ENCODE measurements around the gene SFT2D1. TPM values are rescaled to one million over a fixed set of nuclear protein-coding genes. Genes with fewer than 3 reads are reported as not detected.

The SFT2D1 gene
- total RNA-seq, 1 donor from 2014 or later, result 19.3 TPM

DNA sequence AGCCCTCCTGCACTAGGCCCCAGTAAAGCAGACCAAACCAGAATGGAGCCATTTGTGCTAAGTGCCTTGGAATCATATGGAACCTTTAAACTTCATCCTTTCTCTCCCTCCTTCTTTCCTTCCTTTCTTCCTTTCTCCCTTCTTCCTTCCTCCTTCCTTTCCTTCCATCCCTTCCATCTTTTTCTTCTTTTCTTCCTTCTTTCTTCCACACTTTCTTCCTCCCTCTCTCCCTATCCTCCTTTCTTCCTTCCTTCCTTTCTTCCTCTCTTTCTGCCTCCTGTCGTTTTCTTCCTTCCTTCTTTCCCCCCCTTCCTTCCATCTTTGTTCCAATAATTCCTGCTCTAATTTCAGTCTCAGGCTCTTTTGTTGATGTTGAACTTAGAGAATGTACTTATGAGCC, 11.2 kb upstream of the SFT2D1 start:
- Histone ChIP-seq H3K4me1 (no peaks in the 10 kb centered on the region), H3K27me3 (ENCODE audit: low read depth) (no peaks in the 10 kb centered on the region), H3K9me3 (replicated peaks) (peaks cover 9% of the 10 kb centered on the region), H3K27ac (replicated peaks) (no peak overlapping the region), H3K36me3 (no peaks in the 10 kb centered on the region), H3K4me3 (no peak overlapping the region)
- TF ChIP-seq, protein P1, sequence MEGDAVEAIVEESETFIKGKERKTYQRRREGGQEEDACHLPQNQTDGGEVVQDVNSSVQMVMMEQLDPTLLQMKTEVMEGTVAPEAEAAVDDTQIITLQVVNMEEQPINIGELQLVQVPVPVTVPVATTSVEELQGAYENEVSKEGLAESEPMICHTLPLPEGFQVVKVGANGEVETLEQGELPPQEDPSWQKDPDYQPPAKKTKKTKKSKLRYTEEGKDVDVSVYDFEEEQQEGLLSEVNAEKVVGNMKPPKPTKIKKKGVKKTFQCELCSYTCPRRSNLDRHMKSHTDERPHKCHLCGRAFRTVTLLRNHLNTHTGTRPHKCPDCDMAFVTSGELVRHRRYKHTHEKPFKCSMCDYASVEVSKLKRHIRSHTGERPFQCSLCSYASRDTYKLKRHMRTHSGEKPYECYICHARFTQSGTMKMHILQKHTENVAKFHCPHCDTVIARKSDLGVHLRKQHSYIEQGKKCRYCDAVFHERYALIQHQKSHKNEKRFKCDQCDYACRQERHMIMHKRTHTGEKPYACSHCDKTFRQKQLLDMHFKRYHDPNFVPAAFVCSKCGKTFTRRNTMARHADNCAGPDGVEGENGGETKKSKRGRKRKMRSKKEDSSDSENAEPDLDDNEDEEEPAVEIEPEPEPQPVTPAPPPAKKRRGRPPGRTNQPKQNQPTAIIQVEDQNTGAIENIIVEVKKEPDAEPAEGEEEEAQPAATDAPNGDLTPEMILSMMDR (IDR thresholded peaks at IDR 0.05; ENCODE audit: borderline replicate concordance), result no peak
- no peak for DNase-seq
- intact Hi-C loops (cut with micrococcal nuclease), result no loop called here

DNA sequence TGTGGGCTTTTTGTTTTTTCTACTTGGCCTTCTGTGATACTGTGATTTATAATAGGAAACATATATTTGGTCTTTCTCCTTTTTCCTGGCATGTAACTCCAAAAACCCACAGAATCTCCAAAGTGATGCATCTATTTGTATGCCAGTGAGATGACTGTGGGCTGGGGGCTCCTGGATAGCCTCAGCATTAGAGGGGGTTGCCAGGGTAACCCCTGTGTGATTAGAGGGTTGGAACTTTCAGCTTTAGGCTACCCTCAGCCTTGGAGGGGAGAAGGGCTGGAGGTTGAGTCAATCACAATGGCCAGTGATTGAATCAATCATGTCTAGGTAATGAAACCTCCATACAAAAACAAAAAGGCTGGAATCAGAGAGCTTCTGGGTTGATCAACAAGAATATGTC, 10.6 kb upstream of the SFT2D1 start:
- no peak overlapping the region for H3K4me3 ChIP-seq
- H3K9me3 ChIP-seq (replicated peaks), result peaks cover 9% of the 10 kb centered on the region
- no peak for DNase-seq
- no peaks in the 10 kb centered on the region for H3K36me3 ChIP-seq
- no peaks in the 10 kb centered on the region for H3K27me3 ChIP-seq (ENCODE audit: low read depth)
- intact Hi-C loops (cut with micrococcal nuclease), result no loop called here
- H3K4me1 ChIP-seq, result no peaks in the 10 kb centered on the region
- H3K27ac ChIP-seq (replicated peaks), result no peak overlapping the region
- TF ChIP-seq, protein P1 (IDR thresholded peaks at IDR 0.05; ENCODE audit: borderline replicate concordance), result no peak

DNA sequence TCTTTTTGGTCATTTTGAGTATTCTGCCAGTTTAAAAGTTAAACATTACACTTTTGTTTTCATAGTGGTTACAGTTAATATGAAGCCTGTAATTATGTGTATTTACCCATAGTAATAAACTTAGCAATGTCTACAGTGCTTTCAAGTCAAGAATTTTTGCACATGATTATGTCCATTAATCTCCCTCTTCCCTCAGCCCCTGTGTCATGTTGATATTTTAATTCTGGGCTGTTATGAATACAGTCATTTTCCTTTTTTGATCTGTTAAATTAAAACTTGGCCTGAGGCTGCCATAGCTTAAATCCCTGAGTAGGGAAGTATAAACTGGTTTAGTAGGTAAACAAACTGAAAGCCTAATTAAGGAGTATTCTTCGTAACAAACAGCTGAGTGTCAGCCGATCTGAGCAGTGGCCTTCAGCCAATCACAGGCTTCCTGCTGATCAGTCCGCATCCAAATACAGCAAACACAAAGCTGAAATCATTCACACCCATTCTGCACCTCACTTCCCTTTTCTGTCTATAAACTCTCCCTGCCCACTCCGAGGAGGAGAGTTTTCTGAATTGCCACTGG, 9.5 kb upstream of the SFT2D1 start:
- Histone ChIP-seq H3K27ac (replicated peaks) (no peak overlapping the region), H3K36me3 (no peaks in the 10 kb centered on the region), H3K4me1 (no peaks in the 10 kb centered on the region), H3K4me3 (peak overlapping the region; percentile 3), H3K27me3 (ENCODE audit: low read depth) (no peaks in the 10 kb centered on the region), H3K9me3 (replicated peaks) (peaks cover 9% of the 10 kb centered on the region)
- DNase-seq, result no peak
- TF ChIP-seq, protein P1 (IDR thresholded peaks at IDR 0.05; ENCODE audit: borderline replicate concordance), result no peak
- intact Hi-C loops (cut with micrococcal nuclease), result no loop called here

DNA sequence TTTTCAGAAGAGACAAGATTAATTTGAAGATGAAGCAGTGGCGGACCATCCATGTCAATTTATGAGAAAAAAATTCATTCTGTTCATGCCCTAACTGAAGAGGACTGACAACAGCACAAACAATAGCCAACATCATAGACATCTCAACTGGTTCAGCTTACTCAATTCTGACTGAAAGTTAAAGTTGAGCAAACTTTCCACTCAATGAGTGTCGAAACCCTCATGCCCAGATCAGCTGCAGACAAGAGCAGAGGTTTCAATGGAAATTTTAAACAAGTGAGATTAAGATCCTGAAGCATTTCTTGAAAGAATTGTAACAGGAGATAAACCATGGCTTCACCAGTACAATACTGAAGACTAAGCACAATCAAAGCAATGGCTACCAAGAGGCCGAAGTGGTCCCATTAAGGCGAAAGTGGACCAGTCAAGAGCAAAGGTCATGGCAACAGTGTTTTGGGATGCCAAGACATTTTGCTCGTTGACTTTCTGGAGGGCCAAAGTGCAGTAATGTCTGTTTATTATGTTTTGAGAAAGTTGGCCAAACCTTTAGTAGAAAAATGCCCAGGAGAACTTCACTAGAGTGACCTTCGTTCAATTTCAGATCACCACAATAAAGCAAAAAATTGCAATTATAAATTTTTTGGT, 6.1 kb upstream of the SFT2D1 start:
- TF ChIP-seq, protein P1 (IDR thresholded peaks at IDR 0.05; ENCODE audit: borderline replicate concordance), result no peak
- H3K9me3 ChIP-seq (replicated peaks), result peaks cover 9% of the 10 kb centered on the region
- intact Hi-C loops (cut with micrococcal nuclease), result no loop called here
- no peak for DNase-seq
- H3K4me1 ChIP-seq, result peaks cover 3% of the 10 kb centered on the region
- no peaks in the 10 kb centered on the region for H3K36me3 ChIP-seq
- no peak overlapping the region for H3K27ac ChIP-seq (replicated peaks)
- H3K27me3 ChIP-seq (ENCODE audit: low read depth), result no peaks in the 10 kb centered on the region
- H3K4me3 ChIP-seq, result no peak overlapping the region

DNA sequence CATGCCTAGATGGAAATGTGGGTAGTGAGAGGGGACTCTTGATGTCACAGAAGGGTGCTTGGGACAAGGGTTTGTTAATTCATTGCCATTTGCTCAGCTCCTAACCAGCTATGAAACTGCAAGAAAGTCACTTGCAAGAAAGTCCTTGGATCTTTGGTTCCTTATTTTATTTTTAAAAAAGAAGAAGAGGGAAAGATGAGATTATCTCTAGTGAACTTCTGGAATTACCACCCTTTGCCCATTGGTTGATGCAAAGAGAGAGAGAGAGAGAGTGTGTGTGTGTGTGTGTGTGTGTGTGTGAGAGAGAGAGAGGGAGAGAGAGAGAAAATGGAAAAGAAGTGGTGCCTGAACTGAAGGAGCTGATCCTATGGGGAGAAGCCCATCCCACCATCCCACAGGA, 4.6 kb upstream of the SFT2D1 start:
- no peak for DNase-seq
- H3K27ac ChIP-seq (replicated peaks), result no peak overlapping the region
- no peaks in the 10 kb centered on the region for H3K36me3 ChIP-seq
- H3K27me3 ChIP-seq (ENCODE audit: low read depth), result no peaks in the 10 kb centered on the region
- H3K4me3 ChIP-seq, result no peak overlapping the region
- H3K4me1 ChIP-seq, result peaks cover 18% of the 10 kb centered on the region
- H3K9me3 ChIP-seq (replicated peaks), result peaks cover 9% of the 10 kb centered on the region
- TF ChIP-seq, protein P1 (IDR thresholded peaks at IDR 0.05; ENCODE audit: borderline replicate concordance), result no peak
- intact Hi-C loops (cut with micrococcal nuclease), result no loop called here

Data from left ventricle myocardium inferior (tissue), 1 donor.